Anterior cingulate cortex (tissue), 58 donors: ENCODE measurements around the gene LGR5.

Experiments
- DNase-seq, 58 donors: peaks; one replicate each; lab custom pipeline; 2025; lab: John Stamatoyannopoulos, UW

Gene LGR5

DNA sequence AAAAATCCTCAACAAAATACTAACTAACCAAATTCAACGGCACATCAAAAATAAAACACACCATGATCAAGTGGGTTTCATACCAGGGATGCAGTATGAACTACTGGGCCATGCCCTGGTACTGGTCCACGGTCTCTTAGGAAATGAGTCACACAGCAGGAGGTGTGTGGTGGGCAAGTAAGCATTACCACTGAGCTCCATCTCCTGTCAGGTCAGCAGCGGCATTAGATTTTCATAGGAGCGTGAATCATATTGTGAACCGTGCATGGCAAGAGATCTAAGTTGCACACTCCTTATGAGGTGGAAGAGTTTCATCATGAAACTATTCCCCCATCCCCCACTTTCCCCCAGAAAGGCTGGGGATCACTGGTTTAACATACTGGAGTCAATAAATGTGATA is 6.7 kb upstream of the LGR5 start:
- no peak for DNase-seq

DNA sequence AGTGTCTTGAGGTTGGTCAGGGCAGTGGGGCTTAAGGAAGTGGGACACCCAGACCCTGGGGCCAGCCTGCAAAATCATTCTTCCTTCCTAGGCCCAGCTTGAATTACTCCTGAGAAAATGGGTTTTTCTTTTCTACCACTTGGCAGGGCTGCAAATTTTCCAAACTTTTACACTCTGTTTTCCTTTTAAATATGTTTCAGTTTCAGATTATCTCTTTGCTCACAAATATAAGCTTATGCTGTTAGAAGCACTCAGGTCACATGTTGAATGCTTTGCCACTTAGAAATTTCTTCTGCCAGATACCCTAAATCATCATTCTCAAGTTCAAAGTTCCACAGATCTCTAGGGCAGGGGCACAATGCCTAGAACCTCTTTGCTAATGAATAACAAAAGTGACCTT is 2.9 kb upstream of the LGR5 start:
- DNase-seq, result no peak

DNA sequence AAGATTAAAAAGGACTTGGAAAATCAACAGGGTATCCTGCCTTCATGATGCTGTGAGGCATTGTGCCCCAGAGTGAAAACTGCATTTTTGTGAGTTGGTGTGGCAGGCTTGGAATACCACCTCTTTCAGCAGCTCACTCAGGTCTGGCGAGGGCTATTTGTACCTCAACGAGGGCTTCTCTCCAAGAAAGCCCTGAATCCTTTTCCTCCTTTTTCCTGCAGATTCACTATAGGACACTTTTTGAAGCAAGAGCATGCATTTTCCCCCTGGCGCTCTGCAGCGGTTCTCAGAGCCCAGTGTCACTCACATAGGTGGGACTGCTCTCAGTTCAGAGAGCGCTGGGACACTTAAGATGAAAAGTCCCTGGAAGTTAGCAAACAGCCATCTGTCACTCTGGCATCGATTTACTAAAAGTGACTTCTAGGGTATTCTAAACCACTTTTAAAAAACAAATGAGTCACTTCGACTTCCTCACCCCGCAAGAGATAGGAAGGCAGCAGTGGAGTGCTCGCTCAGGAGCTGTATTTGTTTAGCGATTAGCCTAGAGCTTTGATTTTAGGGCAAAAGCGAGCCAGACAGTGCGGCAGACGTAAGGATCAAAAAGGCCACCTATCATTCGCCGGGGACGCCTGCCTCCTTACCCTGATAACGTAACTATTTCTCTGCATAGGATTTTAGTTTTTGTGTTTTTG is 782 bp upstream of the LGR5 start:
- peak in 2 of 58 donors; percentile 19 to 63 for DNase-seq

DNA sequence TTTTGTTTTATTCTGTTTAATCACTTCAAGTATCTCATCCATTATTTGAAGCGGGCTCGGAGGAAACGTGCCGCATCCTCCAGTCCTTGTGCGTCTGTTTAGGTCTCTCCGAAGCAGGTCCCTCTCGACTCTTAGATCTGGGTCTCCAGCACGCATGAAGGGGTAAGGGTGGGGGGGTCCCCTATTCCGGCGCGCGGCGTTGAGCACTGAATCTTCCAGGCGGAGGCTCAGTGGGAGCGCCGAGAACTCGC is 311 bp upstream of the LGR5 start:
- DNase-seq, result no peak

DNA sequence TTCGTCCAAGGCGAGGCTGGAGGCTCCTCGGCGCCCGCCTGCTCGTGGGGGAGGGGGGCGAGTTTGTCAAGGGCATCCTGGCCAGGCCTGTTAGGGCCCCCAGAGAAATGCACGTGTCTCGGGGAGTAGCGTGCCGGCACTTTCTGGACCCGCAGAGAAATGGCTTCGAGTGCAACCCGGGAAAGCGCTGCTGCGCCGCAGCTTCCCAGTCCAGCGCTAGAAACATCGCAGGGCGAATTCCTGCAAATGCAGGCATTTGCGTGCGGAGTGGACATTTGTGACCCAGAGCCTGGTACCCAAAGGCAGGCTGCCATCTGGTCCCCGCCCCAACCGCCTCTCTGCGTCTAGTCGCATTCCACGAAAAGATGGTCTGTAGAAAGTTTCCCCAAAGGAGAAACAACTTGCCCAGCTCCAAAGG is 756 bp downstream of the LGR5 start:
- DNase-seq, result peak in 8 of 58 donors; percentile 14 to 44 (median 22)

DNA sequence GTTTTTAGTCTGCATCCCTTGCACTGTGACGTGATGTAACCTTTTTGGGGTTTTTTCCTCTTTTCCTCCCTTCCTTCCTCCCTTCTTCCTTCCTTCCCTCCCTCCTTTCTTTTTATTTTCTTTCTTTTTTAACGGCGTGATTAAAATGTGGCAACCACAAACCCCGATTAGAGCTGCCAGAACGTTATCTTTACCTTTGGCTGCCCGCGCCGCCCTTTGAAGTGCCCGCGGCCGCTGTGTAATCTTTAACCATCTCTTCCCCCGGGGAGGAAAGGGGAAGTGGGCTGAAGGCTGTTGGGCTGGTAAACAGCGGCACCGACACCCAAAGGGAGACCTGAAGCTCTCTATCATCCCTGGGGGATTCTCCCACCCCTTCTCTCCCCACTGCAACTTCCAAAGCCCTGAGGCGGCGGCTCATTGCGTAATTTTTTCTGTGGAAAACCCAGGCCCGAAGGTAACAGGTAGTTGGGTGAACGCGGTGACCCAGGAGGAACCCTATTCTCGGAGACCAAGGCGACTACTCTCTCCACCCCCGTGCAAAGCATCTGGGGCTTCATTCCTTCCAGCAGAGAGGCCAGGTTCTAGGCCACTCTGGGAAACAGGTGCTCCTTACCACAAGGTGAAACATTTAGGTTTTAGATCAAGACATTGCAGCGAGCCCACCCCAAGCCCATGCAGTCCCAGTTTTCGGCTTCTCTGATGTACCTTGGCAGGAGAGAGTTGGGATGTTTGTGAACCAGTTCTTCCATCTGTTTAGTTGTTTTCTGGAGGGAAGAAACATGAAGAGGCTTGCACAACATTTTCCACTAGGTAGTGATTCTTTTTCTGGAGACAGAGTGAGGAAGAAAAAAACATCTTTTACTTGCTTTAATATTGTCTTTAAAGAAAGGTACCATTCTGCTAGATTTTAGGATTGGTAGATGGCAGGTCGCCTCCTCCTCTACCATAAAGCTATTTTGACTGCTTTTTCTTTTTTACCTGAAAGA is 1.5 kb downstream of the LGR5 start:
- peak in 1 of 58 donors; percentile 13 for DNase-seq

DNA sequence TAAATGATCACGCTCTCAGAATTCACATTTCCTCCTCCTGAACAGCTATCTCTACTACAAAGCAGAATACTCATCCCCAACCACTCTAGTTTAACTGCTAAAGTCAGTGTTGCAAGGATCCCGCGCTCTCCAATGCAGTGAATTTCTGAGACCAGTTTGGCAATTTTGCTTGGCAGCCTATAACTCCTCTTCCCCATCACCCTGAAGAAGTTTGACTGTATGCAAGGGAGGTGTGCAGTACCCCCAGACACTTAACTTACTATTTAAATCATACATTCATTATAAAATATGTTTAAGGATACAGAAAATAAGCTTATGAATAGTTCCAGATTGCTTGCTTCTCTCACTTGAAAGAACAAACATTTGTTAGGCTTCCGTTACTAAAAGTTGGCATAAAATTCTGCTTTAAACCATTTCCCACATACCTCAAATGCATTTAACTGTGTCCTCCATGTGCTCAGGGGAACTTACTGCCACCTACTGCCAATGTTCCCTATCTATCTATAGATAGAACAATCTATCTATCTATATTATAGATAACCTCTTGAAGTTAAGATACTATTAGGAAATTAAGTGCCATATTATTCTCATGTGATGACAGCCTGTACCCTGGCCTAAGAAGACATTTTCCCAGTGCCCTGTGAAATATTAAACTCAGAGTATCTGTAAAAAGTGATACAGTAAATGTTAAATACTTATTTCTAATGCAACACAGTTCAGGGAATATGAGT is 2.4 kb downstream of the LGR5 start:
- DNase-seq, result peak in 1 of 58 donors; percentile 4

DNA sequence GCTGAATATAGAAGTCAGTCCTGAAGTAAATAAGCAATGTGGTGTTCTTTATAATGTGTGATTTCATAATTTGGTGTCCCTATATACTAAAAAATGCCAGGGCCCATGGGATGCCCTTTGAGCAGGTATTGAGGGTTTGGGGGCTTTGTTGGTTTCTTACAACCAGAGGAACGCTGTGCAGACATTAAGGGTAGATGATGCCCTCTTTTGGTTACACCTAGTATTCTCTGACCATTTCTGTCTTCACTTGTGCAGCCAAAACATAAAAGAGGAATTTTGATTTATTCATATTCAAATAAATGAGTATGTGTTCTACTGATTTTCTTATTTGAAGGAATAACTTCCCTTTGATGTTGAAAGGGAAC is 3.0 kb downstream of the LGR5 start:
- DNase-seq, result no peak

DNA sequence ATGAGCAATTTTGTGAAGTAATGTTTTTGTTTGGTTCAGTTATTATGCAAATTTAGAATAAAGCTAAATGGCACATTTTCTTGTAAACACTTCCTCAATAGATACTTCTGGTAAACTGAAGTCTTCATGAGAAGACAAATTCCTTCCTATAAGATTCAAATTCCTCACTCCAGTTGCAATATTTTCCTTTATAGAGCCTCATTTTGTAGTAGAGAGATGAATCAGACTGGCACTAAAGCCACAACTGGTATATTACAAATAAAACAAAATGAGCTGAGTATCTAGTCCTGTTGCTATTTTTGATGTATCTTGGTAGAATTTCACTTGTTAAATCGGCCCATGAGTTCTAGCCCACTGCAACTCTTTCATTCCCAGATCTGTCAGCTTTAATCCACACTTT is 5.5 kb downstream of the LGR5 start:
- no peak for DNase-seq

DNA sequence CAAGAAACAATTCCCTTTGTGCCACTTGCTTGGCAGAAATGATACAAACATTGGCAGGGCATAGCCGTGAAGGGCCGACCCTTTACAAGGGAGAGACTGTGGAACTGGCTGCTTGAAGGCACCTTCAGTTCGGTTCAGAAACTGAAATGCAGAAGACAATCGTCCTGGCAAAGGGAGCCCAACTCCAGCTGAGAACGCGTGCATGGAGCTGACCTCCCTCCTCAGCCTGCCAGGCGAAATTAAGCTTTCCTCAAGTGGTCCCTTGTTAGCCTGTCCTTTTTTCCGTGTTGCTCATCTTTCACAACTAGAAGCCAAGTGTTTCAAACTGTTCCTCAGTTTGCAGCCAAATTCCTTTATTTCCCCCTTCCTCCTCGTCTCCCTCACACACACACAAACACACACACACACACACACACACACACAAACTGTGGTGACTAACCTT is 8.1 kb downstream of the LGR5 start:
- peak in 22 of 58 donors; percentile 6 to 59 (median 30) for DNase-seq

DNA sequence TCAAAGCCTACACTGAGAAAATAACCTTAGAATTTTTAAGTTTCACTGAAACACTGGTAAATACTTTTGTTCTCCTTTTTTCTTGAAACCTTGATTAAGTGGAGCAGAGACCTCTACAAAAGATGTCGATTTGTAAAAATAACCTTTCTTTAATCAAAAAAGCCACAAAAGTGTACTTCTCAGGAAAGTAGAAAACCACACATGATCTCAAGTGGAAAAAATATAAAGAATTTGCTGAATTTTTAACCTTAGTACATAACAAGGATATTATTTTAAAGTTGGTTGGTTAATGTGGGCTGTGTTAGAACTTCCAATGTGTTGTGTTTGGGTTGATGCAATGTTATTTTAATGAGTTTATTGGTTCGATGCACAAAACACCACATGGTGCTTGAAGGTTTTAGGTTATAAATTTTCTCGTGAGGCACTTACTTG is 8.6 kb downstream of the LGR5 start:
- DNase-seq, result no peak

DNA sequence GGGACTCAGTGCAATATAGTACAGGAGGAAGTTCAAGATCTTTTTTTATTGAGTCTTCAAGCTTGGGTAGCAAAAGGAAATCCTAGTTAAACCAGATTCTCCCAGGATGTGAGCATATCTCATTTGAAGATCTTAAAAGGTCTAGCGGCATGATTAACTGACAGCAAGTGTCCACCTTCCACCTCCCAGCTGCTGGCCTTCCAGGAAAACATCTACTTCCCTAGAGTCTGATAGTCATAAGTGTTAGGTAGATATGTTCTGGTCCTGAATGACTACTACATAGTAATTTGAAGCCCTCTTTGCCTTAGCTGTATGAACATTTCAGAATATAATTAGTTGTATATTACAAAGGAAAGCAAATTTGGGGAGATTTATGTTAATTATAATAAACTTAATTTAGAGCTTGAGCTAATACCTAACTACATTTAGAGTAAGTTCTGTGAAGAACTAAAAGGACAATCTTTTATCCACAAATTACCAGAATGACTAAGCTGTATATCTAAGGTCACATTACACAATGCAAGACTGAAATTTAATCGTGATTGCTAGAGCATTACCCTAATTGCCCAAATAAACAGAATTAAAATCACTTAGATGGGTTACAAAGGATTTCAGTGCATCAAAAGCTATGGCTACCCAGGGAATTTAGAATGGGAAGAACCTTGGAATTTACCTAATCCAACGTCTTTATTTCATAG is 9.9 kb downstream of the LGR5 start:
- DNase-seq, result no peak

DNA sequence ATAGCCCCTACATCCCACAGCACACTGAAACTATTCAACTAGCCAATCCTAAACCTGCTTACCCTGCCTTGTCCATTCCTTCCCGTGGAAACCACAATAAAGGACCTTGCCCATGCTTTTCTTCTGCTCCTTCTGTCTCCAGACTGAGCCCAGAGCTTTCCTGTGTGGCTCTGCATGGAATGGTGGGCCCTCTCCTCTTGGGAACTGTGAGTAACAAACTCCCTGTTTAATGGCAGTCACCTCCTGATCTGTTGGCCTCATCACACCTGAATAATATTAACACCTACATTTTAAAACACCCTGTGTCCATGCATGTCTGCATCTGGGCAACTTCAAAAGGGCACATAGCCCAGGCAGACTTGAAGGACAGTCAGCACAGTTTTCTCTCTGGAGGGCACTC is 12.4 kb downstream of the LGR5 start:
- no peak for DNase-seq

DNA sequence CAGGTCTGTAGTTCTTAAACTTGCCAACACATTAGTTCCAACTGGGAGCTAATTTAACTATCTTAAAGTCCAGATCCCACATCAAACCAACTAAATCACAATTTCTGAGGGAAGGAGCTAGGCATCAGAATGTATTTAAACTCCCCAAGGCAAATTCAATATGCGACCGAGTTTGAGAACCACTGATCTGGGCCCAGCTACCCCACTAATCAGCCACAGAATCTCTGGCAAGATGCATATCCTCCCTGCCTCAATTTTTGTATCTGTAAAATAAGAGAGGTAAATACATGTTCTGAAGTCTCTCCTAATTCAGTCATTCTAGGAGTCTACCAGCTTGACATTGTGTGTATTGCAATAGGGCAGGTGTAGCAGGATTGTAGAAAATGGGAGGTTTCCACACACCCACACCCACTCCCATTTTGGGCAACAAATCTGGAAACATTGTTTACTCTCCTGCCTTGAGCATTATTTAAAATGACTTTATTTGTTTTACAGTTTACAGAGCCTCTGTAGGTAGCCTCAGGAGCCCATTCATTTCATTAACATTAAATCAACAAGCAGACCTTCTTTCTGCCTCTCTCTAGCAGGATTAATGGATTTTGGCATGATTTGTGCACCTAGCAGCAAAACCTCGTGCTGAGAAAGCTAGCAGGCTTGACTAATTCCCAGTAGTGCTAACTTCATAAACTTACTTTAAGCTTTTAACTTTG is 15.6 kb downstream of the LGR5 start:
- no peak for DNase-seq

DNA sequence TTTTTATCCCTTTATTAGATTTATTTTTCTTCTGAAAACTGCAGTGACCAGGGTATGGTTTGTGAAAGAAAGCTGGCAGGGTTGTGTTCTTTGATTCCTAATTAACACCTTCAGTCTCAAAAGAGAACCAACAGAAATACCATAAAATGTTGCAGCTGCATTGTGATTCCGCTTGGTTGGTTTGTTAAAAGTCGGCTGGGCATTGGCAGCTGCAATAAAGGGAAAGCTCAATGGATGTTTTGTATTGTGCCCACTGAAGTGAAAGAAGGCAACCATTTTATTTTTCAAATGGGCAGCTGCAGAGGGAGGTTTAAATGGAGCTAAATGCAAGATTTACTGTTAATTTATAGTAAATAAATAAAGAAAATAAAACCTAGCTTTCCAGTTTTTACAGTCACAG is 16.7 kb downstream of the LGR5 start:
- peak in 7 of 58 donors; percentile 6 to 48 (median 24) for DNase-seq

DNA sequence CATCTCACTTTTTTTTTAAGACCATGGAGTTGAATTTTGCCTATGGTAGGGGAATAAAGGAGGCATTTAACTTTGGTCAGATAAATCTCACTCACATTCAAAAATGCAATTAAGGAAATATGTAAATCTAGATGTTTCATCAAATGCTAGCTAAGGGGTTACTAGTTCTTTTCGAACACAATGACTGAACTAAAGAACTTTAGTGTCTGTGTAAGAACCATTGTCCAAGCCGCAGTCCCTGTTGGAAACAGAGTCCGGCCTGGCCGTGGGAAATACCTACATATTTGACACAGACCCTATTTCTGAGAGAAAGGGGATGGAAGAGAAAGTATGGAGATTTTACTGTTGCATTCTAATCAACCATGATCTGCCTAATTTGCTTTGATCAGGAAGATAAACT is 17.4 kb downstream of the LGR5 start:
- no peak for DNase-seq

DNA sequence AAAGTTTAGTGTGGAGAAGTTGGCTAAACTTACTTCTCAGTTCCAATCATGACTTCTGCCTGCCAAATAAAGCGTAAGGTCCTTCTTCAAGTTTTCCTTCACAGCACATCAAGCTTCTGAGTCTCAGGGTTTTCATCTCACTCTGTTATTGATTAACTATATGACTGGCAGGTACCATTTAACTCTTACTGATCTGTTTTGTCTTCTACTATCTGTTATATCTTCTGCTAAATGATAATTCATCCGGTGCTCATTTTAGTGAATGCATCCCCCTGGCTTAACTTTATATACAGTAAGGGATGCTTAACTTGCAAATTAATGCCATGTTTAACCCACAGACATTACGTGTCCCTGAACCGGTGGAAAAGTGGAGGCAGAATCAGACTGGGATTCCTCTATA is 20.7 kb downstream of the LGR5 start:
- no peak for DNase-seq

DNA sequence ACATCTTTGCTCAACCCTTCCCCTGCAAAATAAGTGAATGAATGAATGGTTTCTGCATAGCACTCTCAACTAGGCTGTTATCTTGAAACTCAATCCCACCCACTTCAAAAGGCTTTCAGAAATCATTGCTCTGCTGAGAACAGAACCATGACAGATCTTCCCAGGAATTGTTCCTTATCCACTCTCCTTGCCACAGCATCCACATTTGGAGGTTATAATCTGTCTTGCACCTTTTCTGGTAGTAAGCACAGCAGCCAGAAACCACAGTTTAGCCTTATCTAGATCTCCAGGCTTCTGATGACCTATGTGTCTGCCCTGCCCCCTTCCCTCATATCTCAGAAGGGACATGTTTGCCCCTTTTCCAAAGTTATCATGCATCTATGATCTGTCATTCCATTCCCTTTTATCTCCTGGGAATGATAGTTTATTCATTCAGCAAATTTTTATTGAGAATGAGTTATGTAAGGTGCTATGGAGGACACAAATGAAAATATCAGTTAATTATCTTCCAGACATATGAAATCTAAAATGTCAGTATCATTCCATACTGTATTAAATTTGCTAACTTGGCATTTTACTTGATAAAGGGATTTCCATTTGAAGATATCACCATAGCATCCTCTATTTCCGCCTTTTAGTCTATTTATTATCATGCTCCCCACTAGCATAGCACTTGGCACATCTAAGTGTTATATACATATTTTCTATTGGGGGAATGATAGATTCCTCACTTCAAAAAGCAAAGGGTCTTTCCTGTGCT is 21.4 kb downstream of the LGR5 start:
- no peak for DNase-seq

DNA sequence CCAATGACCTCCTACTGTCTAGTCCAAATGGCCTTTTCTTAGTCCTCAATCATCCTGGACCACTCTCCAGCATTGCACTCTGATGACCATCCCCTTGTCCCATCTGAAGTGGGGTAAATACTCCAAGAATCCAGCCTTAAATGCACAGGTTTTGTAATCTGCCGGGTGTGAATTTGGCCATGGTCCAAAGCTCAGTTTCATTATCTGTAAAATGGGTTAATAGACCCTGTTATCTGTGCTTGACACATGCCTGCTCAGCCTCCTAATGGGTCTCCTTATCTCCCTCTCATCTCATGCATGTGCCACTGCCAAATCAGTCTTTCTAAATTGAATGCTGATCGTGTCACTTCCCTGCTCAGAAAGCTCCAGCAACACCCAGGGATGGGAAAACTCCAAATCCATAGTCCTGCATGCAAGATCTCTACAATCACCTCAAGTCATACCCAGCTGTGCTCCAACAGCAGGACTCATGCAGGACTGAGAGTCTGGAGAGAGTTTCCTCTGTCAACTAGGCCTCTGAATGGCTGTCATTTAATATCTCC is 22.3 kb downstream of the LGR5 start:
- DNase-seq, result no peak
